Sigmoid colon (tissue), 4 donors: Measurements from ENCODE around the gene LHX1.

Experiments used
- CTCF ChIP-seq, 4 experiments: fragments of 450-650 bp in 3 of 4; fragments of 200-600 bp in 1 of 4; IDR thresholded peaks; one replicate each; pipeline ENCODE4 v1.5.1; 2016 to 2019; ENCODE audit warnings: antibody characterized with exemption in 4 of 4, mild to moderate bottlenecking in 3 of 4, moderate library complexity in 2 of 4
- EP300 ChIP-seq, 4 donors: sonication (generic); formaldehyde crosslinking; IDR thresholded peaks; one replicate each; pipeline ENCODE4 v1.6.1; 2017; ENCODE audit warnings: antibody characterized with exemption in 4 of 4
- POLR2A ChIP-seq, 2 donors: fragments of 450-650 bp; IDR thresholded peaks; one replicate each; pipeline ENCODE4 v1.6.1; 2016; ENCODE audit warnings: antibody characterized with exemption in 2 of 2, mild to moderate bottlenecking in 2 of 2, moderate library complexity in 2 of 2
- POLR2AphosphoS5 ChIP-seq, 4 donors: sonication (generic); formaldehyde crosslinking; IDR thresholded peaks; one replicate each; pipeline ENCODE4 v1.6.1; 2017; ENCODE audit warnings: antibody characterized with exemption in 4 of 4

GRCh38 chr17:36993227-36993626 lies 56.0 kb downstream of the LHX1 start:
- TF ChIP-seq POLR2AphosphoS5 (IDR thresholded peaks at IDR 0.05) = no peak
- TF ChIP-seq CTCF (IDR thresholded peaks at IDR 0.05) = no peak
- no peak for TF ChIP-seq POLR2A (IDR thresholded peaks at IDR 0.05)
- TF ChIP-seq EP300 (IDR thresholded peaks at IDR 0.05) = no peak
